ENCODE measurements around the gene TSPAN9. TPM values are rescaled to one million over a fixed set of nuclear protein-coding genes. Genes with fewer than 3 reads are reported as not detected.

Gene TSPAN9
- polyA plus RNA-seq, 3 donors, result 0.15 to 0.34 (median 0.25) TPM

- Histone ChIP-seq H3K36me3 (replicated peaks in 1 of 2; ENCODE audit: control insufficient read depth in 1 of 2, insufficient read depth in 2 of 2, low read length in 2 of 2) (no peaks in the 10 kb centered on the region), H4K20me1 (ENCODE audit: insufficient read depth, low read length) (no peaks in the 10 kb centered on the region), H3K27me3 (ENCODE audit: control insufficient read depth in 2 of 2, insufficient read depth in 2 of 2, low read length in 2 of 2) (no peaks in the 10 kb centered on the region), H3K27ac (ENCODE audit: low read depth in 1 of 2, low read length in 2 of 2) (no peak overlapping the region), H3K4me1 (ENCODE audit: control insufficient read depth in 1 of 2, insufficient read depth in 2 of 2, low read length in 2 of 2) (no peaks in the 10 kb centered on the region), H3K9me3 (replicated peaks in 1 of 2; ENCODE audit: control insufficient read depth in 1 of 2, insufficient read depth in 1 of 2, low read length in 2 of 2) (no peaks in the 10 kb centered on the region), H3K79me2 (ENCODE audit: insufficient read depth, low read length) (no peaks in the 10 kb centered on the region), H3K9ac (ENCODE audit: insufficient read depth, low read length, poor library complexity, severe bottlenecking) (no peak overlapping the region), H3K4me3 (replicated peaks in 1 of 3; ENCODE audit: low read depth in 2 of 3, low read length in 3 of 3) (no peak overlapping the region), H3K4me2 (replicated peaks; ENCODE audit: extremely low read depth, low read length, poor library complexity, severe bottlenecking) (no peak overlapping the region), H2AFZ (ENCODE audit: insufficient read depth, low read depth, low read length, poor library complexity, severe bottlenecking) (no peak overlapping the region)
- intact Hi-C loops (cut with micrococcal nuclease), result no loop called here
- Mint-ChIP-seq H3K4me3 (no peak overlapping the region), H3K4me1 (no peaks in the 10 kb centered on the region), H3K9me3 (peaks cover 0 to 1% (median 0%) of the 10 kb centered on the region in 7 donors), H3K27me3 (ENCODE audit: low read depth in 3 of 3) (peaks cover 5 to 16% (median 12%) of the 10 kb centered on the region in 3 donors), H3K36me3 (no peaks in the 10 kb centered on the region), H3K27ac (no peak overlapping the region)
- DNase-seq, result no peak
- 88% methylated on average over 9 of the region's 9 CpGs for WGBS (ENCODE audit: insufficient coverage)
- no peak for TF ChIP-seq CTCF (IDR thresholded peaks at IDR 0.05)
These were observed 99.6 kb downstream of the TSPAN9 start for GRCh38 chr12:3176754-3177153.

DNA sequence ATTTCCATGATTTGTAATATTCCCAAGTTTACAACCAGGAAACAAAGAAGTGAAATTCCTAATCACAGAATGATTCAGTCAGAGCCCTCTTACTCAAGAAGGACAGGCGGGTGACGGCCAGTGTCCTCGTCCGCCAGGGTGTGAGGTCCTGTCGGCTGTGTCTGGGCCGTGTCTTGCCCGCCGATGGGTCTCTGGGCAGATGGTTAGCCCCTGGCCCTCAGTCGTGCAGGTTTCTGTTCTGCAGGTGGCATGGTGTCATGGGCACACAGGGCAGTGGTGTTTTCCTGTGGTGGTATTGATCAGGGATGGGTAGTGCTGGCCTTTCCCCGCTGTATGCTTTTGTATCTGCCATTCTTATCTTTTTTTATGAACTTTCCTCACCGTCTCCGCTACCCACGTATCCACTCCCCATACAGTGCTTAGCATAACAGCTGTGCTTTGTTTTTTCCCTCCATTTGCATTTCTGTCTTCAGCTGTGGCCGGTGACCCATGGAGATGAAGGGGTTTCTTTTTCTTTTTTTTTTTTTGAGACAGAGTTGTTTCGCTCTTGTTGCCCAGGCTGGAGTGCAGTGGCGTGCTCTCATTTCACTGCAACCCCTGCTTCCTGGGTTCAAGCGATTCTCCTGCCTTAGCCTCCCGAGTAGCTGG is 100.7 kb downstream of the TSPAN9 start:
- H4K20me1 ChIP-seq (ENCODE audit: insufficient read depth, low read length), result no peaks in the 10 kb centered on the region
- H3K27ac ChIP-seq (ENCODE audit: low read depth in 1 of 2, low read length in 2 of 2), result no peak overlapping the region
- no peak overlapping the region for H3K27ac Mint-ChIP-seq
- no peaks in the 10 kb centered on the region for H3K4me1 Mint-ChIP-seq
- 91% methylated on average over 7 of the region's 18 CpGs for WGBS (ENCODE audit: insufficient coverage)
- DNase-seq, result no peak
- intact Hi-C loops (cut with micrococcal nuclease), result no loop called here
- H3K4me2 ChIP-seq (replicated peaks; ENCODE audit: extremely low read depth, low read length, poor library complexity, severe bottlenecking), result no peak overlapping the region
- no peaks in the 10 kb centered on the region for H3K9me3 ChIP-seq (replicated peaks in 1 of 2; ENCODE audit: control insufficient read depth in 1 of 2, insufficient read depth in 1 of 2, low read length in 2 of 2)
- no peak overlapping the region for H3K9ac ChIP-seq (ENCODE audit: insufficient read depth, low read length, poor library complexity, severe bottlenecking)
- peaks cover 8 to 16% (median 10%) of the 10 kb centered on the region in 3 donors for H3K27me3 Mint-ChIP-seq (ENCODE audit: low read depth in 3 of 3)
- no peaks in the 10 kb centered on the region for H3K27me3 ChIP-seq (ENCODE audit: control insufficient read depth in 2 of 2, insufficient read depth in 2 of 2, low read length in 2 of 2)
- no peak overlapping the region for H2AFZ ChIP-seq (ENCODE audit: insufficient read depth, low read depth, low read length, poor library complexity, severe bottlenecking)
- no peaks in the 10 kb centered on the region for H3K79me2 ChIP-seq (ENCODE audit: insufficient read depth, low read length)
- H3K36me3 ChIP-seq (replicated peaks in 1 of 2; ENCODE audit: control insufficient read depth in 1 of 2, insufficient read depth in 2 of 2, low read length in 2 of 2), result no peaks in the 10 kb centered on the region
- H3K4me1 ChIP-seq (ENCODE audit: control insufficient read depth in 1 of 2, insufficient read depth in 2 of 2, low read length in 2 of 2), result no peaks in the 10 kb centered on the region
- no peak overlapping the region for H3K4me3 Mint-ChIP-seq
- H3K9me3 Mint-ChIP-seq, result peaks cover 0 to 1% (median 0%) of the 10 kb centered on the region in 7 donors
- no peak overlapping the region for H3K4me3 ChIP-seq (replicated peaks in 1 of 3; ENCODE audit: low read depth in 2 of 3, low read length in 3 of 3)
- H3K36me3 Mint-ChIP-seq, result no peaks in the 10 kb centered on the region
- TF ChIP-seq CTCF (IDR thresholded peaks at IDR 0.05), result no peak
